Measurements from ENCODE around the gene GPR135. TPM values are rescaled to one million over a fixed set of nuclear protein-coding genes. Genes with fewer than 3 reads are reported as not detected.

GPR135 gene
- polyA plus RNA-seq, 1 of the 3 experiments (the other 2 are of a cell fraction): 2.1 TPM

DNA sequence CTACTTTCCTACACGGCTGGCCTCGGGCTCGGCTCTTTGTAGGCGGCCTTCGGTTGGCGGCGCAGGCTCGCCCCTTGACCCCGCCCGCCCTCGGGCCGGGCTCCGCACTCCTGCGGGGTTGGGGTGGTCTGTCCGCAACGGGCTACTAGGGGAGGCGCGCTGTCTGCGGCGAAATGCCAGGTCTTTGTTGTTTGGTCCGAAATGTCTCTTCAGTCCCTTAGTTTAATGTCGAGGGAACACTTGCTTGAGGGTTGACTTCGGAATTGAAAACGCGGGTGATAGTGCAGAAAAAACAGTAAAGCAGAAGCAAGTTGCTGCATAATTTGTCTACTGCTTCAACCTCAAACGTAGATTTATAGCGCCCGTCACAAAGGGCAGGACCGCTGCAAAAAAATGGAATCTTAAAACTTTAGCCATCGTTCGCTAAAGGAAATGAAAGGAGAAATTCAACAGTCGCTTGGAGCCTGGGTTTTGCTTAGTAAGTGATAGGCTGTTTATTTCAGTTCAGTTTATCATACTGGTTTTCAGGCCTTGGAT, 19.5 kb upstream of the GPR135 start:
- ChIA-PET CTCF (interaction anchor here (1.0 to 3.4 kb wide), 13 partner anchors 11 to 299 kb away, joined by 3 to 27 read pairs (median 4); partner anchors contain the start of genes CCDC175 and GPR135), POLR2A (interaction anchor here (0.7 to 2.0 kb wide), 6 partner anchors 11 to 1057 kb away, joined by 3 to 17 read pairs (median 4); partner anchors contain the start of genes CCDC175, DAAM1, GPR135 and KIAA0586)
- H3K4me2 ChIP-seq: peak overlapping the region; percentile 77
- peaks cover 29 to 39% of the 10 kb centered on the region in 2 experiments for H3K36me3 ChIP-seq (replicated peaks in 1 of 2; ENCODE audit: control insufficient read depth in 1 of 2, insufficient read depth in 2 of 2, low read length in 1 of 2)
- H4K20me1 ChIP-seq (ENCODE audit: insufficient read depth): 0 out of 2 replicates have a peak, but pooled peaks cover 5% of the 10 kb centered on the region
- H3K4me1 ChIP-seq (ENCODE audit: control insufficient read depth in 1 of 2, insufficient read depth in 2 of 2, low read depth in 1 of 2, low read length in 1 of 2): peaks cover 12 to 26% of the 10 kb centered on the region in 2 experiments; a peak in 3 of 4 replicates
- H3K4me3 ChIP-seq (ENCODE audit: low read depth in 2 of 2, low read length in 1 of 2): peak overlapping the region; percentile 68 to 89
- H3K9me3 ChIP-seq: no peaks in the 10 kb centered on the region
- under 1% methylated on average over 26 of the region's 32 CpGs for WGBS (ENCODE audit: low lambda C conversion rate)
- H2AFZ ChIP-seq (ENCODE audit: low read depth): peak overlapping the region; percentile 67
- peaks cover 95% of the 10 kb centered on the region for H3K79me2 ChIP-seq (ENCODE audit: insufficient read depth)
- peak overlapping the region; percentile 97 to 99 for H3K27ac ChIP-seq (ENCODE audit: low read depth in 2 of 2, low read length in 1 of 2)
- TF ChIP-seq FOXJ3 (CRISPR knock-in tag; IDR thresholded peaks at IDR 0.05) (no peak), NRF1 (IDR thresholded peaks at IDR 0.05; ENCODE audit: low read depth, low read length) (0 out of 2 replicates have a peak, but pooled peaks have one; percentile 5), TAF1 (IDR thresholded peaks at IDR 0.05; ENCODE audit: borderline replicate concordance, low read depth, low read length) (no peak; the same call in 1 of the 2 replicates), GATA2 (CRISPR knock-in tag; IDR thresholded peaks at IDR 0.05) (peak; percentile 29; the same call in 1 of the 2 replicates), TCF12 (IDR thresholded peaks at IDR 0.05) (peak; percentile 1; the same call in 1 of the 2 replicates), NFIC (IDR thresholded peaks at IDR 0.05; ENCODE audit: borderline replicate concordance) (no peak), YY1 (IDR thresholded peaks at IDR 0.05; ENCODE audit: low read depth) (no peak), CHD2 (IDR thresholded peaks at IDR 0.05; ENCODE audit: low read length, partially characterized antibody) (no peak), EP300 (IDR thresholded peaks at IDR 0.05; ENCODE audit: borderline replicate concordance in 1 of 2, low read depth in 1 of 2, low read length in 1 of 2) (no peak), TEAD4 (IDR thresholded peaks at IDR 0.05; ENCODE audit: borderline replicate concordance, insufficient read depth) (no peak)
- TF ChIP-seq, protein P1, sequence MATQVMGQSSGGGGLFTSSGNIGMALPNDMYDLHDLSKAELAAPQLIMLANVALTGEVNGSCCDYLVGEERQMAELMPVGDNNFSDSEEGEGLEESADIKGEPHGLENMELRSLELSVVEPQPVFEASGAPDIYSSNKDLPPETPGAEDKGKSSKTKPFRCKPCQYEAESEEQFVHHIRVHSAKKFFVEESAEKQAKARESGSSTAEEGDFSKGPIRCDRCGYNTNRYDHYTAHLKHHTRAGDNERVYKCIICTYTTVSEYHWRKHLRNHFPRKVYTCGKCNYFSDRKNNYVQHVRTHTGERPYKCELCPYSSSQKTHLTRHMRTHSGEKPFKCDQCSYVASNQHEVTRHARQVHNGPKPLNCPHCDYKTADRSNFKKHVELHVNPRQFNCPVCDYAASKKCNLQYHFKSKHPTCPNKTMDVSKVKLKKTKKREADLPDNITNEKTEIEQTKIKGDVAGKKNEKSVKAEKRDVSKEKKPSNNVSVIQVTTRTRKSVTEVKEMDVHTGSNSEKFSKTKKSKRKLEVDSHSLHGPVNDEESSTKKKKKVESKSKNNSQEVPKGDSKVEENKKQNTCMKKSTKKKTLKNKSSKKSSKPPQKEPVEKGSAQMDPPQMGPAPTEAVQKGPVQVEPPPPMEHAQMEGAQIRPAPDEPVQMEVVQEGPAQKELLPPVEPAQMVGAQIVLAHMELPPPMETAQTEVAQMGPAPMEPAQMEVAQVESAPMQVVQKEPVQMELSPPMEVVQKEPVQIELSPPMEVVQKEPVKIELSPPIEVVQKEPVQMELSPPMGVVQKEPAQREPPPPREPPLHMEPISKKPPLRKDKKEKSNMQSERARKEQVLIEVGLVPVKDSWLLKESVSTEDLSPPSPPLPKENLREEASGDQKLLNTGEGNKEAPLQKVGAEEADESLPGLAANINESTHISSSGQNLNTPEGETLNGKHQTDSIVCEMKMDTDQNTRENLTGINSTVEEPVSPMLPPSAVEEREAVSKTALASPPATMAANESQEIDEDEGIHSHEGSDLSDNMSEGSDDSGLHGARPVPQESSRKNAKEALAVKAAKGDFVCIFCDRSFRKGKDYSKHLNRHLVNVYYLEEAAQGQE (IDR thresholded peaks at IDR 0.05; ENCODE audit: low read depth, low read length): no peak
- TF ChIP-seq, protein P2, sequence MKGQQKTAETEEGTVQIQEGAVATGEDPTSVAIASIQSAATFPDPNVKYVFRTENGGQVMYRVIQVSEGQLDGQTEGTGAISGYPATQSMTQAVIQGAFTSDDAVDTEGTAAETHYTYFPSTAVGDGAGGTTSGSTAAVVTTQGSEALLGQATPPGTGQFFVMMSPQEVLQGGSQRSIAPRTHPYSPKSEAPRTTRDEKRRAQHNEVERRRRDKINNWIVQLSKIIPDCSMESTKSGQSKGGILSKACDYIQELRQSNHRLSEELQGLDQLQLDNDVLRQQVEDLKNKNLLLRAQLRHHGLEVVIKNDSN (IDR thresholded peaks at IDR 0.05; ENCODE audit: borderline replicate concordance, low read depth): no peak
- TF ChIP-seq, protein P3, sequence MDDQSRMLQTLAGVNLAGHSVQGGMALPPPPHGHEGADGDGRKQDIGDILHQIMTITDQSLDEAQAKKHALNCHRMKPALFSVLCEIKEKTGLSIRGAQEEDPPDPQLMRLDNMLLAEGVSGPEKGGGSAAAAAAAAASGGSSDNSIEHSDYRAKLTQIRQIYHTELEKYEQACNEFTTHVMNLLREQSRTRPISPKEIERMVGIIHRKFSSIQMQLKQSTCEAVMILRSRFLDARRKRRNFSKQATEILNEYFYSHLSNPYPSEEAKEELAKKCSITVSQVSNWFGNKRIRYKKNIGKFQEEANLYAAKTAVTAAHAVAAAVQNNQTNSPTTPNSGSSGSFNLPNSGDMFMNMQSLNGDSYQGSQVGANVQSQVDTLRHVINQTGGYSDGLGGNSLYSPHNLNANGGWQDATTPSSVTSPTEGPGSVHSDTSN (IDR thresholded peaks at IDR 0.05): peak; percentile 18; the same call in 1 of the 2 replicates
- no peaks in the 10 kb centered on the region for H3K27me3 ChIP-seq (ENCODE audit: insufficient read depth)
- no peak for DNase-seq
- H3F3A ChIP-seq (replicated peaks; ENCODE audit: insufficient read depth): peaks cover 26% of the 10 kb centered on the region
- no peaks in the 10 kb centered on the region; the same call in 1 of the 2 replicates for H3K9me2 ChIP-seq
- peak overlapping the region; percentile 95 for H3K9ac ChIP-seq

Data from SK-N-SH (cell line).